D341Med (cell line): Measurements from ENCODE around the gene KRTAP12-3.

Experiments used
- DNase-seq: peaks from one replicate; pipeline ENCODE4 v3.0.0; 2012; ENCODE audit warnings: low spot score

KRTAP12-3 gene

DNA sequence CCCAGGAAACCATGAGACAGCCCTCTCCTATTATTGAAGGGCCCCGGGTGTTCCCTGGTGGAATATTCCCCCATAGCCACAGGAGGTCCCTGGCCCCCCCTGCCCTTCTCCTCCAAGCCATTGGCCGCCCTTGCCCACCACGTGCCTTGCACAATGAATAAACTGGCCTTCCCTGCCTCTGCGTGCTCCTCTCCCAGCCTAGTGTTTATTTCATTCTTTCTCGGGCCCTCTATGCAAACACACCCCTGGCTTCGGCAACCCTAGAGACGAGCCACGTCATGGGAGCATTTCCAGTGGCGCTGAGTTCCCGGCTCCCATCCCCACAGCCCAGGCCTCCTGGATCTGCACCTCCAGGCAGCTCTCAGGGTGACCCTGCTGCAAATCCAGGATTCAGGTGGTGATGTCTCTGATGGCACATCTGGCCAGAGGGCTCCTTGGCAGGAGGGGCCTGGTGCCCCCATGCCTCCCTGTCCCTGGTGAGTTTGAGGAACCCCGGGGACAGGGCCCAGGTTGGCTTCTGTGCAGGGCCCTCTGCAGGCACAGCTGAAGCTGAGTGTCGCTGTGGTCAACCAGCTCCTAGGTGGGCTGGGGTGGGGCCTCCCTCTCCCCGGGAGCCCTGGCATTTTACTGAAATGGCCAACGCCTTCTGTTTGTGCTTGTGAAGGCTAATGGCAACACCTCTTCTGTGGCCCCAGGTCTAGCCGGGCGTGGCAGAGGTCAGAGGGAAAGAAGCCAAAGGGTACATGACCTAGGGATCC is 45.4 kb downstream of the KRTAP12-3 start:
- peak; percentile 23 for DNase-seq

DNA sequence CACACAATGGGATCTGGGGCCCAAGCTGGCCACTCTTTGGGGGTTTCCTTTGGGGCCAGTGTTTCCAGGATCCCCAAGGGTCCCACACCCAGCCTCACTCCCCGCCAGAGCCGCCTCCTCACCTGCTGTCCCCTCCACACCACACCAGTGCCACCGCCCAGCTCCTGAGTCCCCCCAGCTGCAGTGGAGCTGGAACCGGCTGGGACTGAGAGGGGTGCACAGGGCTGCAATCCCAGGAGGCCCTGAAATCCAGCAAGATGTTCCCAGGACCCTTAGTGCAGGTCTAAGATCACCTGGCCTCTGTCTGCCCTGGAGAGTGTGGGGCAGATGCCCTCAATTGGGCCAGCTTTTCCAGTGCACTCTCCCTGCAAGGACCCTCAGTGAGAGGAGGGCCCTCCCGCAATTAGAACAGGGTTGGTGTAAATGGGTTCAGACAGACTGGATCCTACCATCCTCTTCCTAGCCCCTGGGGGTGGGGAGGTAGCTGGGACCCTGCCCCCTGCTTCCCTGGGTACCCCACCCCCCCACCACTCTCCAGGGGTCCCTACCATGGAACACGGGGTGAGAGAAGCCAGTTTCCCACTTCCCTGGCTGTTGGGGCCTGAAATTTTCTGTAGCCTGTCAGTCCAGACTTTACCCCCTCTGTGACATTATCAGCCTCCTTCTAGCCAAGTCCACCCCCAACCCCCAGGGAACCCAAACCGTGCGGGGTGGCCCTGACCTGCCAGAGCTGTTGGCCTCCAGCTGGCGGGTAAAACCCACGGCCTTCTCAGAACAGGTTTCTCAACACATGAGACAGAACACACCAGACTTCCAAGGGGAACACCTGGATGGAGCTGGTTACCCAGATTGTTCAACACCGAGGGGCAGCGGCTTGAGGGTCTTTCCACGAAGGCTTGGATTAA is 46.3 kb downstream of the KRTAP12-3 start:
- no peak for DNase-seq

DNA sequence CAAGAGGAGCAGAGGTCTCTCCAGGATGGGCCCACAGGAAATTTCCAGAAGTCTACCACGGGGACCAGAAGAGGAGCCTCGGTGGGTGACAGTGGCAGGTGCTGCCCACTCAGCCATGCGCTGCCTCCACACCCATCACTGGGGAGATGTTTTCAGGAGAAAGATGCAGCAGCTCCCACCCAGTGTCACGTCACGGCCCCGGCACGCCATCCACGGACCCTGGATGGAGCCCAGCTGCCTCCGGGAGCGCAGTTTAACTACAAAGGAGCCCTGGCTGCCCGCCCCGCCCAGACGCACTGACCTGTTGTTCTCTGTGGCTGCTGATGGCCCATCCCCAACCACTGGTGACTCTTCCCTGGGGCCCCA is 46.9 kb downstream of the KRTAP12-3 start:
- DNase-seq: peak; percentile 22

DNA sequence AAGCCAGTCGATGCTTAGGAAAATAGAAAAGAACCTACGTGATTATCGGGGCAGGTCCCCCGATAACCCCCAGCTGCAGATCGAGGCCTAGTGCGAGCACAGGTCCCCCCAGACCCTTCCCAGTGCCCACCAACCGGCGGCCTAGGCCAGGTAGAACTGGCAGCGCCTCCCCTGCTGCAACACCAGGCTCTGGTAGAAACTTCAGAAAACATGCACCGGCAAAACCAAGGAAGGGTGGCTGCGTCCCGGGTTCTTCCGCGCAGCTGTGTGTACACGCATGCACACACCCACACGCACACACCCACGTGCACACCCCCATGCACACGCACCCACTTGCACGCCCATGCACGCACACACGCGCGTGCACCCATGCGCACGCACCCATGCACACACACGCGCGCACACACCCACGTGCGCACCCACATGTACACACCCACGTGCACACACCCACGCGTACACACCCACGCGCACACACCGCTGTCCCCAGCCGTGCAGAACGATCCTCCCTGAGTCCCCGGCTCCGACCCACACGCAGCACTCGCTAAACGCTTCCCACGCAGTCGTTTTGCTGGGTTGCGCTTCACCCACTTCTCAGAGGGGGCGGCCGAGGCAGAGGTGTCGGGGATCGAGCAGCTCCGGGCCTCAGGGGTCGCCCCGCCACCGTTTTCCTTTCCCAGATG is 48.4 kb downstream of the KRTAP12-3 start:
- peak; percentile 24 for DNase-seq

DNA sequence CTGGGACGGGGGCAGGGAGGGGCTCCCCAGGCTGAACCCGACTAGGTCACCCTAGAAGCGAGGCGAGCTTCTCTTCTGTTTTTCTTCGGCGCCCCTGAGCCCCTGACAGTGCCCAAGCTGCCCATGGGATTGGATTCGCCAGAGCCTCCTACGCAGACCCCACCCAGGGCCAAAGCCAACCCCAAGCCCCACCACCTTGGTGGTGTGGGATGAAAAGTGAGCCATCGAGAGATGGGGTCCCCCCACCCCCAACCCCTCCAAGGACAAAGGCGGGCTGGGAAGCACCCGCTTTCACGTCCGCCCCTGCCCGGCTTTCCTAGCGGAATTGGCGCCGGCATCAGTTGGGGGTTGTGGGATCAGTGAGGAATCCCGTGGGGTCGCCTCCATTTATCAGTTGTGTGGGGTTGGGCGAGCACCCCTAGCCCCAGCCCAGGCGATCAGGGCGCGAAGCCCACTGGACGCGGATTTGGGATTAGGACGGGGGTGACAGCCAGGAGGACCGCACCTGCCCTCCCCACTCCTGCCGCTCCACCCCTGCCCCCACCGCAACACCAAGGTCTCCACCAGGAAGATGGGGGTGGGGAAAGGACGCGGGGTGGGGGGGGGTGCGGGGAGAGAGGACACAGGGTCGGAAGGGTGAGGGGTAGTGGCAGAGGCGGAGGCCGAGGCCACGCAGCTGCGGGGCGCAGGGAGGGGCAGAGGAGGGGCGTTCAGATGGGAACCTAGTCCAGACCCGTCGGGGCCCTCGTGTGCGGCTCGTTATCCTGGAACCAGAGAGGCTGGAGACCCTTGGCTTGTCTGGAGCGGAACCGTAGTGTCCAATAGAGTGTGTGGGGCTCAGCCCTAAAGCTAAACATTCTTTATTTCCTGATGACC is 49.2 kb downstream of the KRTAP12-3 start:
- DNase-seq: peak; percentile 27
